Mesothelial cell of epicardium (in vitro differentiated cells): Measurements from ENCODE around the gene SNX3. TPM values are rescaled to one million over a fixed set of nuclear protein-coding genes. Genes with fewer than 3 reads are reported as not detected.
A peak's percentile ranks its signal among the peaks of the same experiment; 100 is the strongest.
"Not testable (repeated sequence)": the region's sequence is repeated elsewhere in the genome, so short reads cannot be mapped to it uniquely, and the experiment has no call there.

Source experiments
- DNase-seq, 2 experiments: peaks; one replicate each; pipeline ENCODE4 v3.0.0; 2021; ENCODE audit warnings: low spot score in 2 of 2; ENCODE audit not compliant: unreplicated experiment in 2 of 2
- H3K27ac Mint-ChIP-seq: 2 replicates; pipeline ENCODE4 v1.8.0; 2021; ENCODE audit warnings: mixed read lengths
- H3K27me3 Mint-ChIP-seq: 2 replicates; pipeline ENCODE4 v1.8.0; 2021; ENCODE audit warnings: low read depth, mixed read lengths
- H3K36me3 Mint-ChIP-seq: 2 replicates; pipeline ENCODE4 v1.8.0; 2021; ENCODE audit warnings: mixed read lengths
- H3K4me1 Mint-ChIP-seq: 2 replicates; pipeline ENCODE4 v1.8.0; 2021; ENCODE audit warnings: mixed read lengths
- H3K4me3 Mint-ChIP-seq: 2 replicates; pipeline ENCODE4 v1.8.0; 2021; ENCODE audit warnings: mild to moderate bottlenecking, moderate library complexity, mixed read lengths
- H3K9me3 Mint-ChIP-seq: 2 replicates; pipeline ENCODE4 v1.8.0; 2021; ENCODE audit warnings: mixed read lengths
- CTCF ChIP-seq: fragments of 200-600 bp; sonication (generic); IDR thresholded peaks from one replicate; pipeline ENCODE4 v1.5.0; 2021; ENCODE audit warnings: antibody characterized with exemption; ENCODE audit not compliant: unreplicated experiment
- total RNA-seq: library from RNA; stranded (reverse); gene quantifications from 3 replicates; pipeline ENCODE4 v1.2.1, GENCODE V29; 2021

Gene SNX3
- total RNA-seq, 1 donor from 2014 or later: 74.3 TPM

- H3K4me1 Mint-ChIP-seq: peaks cover 4% of the 10 kb centered on the region
- no peak overlapping the region for H3K27ac Mint-ChIP-seq
- no peak for DNase-seq
- no peak for TF ChIP-seq CTCF
- no peaks in the 10 kb centered on the region for H3K36me3 Mint-ChIP-seq
- peaks cover 3% of the 10 kb centered on the region for H3K9me3 Mint-ChIP-seq
- H3K27me3 Mint-ChIP-seq: no peaks in the 10 kb centered on the region
- no peak overlapping the region for H3K4me3 Mint-ChIP-seq
Measured at GRCh38 chr6:108274546-108274945, 13.7 kb upstream of the SNX3 start.

- H3K27me3 Mint-ChIP-seq: not testable (repeated sequence)
Measured at GRCh38 chr6:108269955-108270354, 9.1 kb upstream of the SNX3 start.

GRCh38 chr6:108268845-108269244 lies 8.0 kb upstream of the SNX3 start:
- Mint-ChIP-seq H3K4me3 (no peak overlapping the region), H3K4me1 (no peaks in the 10 kb centered on the region), H3K9me3 (peaks cover 3% of the 10 kb centered on the region), H3K27ac (no peak overlapping the region), H3K27me3 (no peaks in the 10 kb centered on the region), H3K36me3 (no peaks in the 10 kb centered on the region)
- no peak for DNase-seq
- TF ChIP-seq CTCF: no peak

More at GRCh38 chr6:108269955-108270354, 9.1 kb upstream of the SNX3 start:
- DNase-seq, H3K4me3 Mint-ChIP-seq, H3K36me3 Mint-ChIP-seq, H3K9me3 Mint-ChIP-seq, H3K27ac Mint-ChIP-seq, H3K4me1 Mint-ChIP-seq: not testable (repeated sequence)

GRCh38 chr6:108263371-108263770 lies 2.5 kb upstream of the SNX3 start:
- H3K36me3 Mint-ChIP-seq: no peaks in the 10 kb centered on the region
- no peak for DNase-seq
- no peak overlapping the region for H3K27ac Mint-ChIP-seq
- no peak overlapping the region for H3K4me3 Mint-ChIP-seq
- H3K4me1 Mint-ChIP-seq: peaks cover 11% of the 10 kb centered on the region
- TF ChIP-seq CTCF: no peak
- H3K9me3 Mint-ChIP-seq: no peaks in the 10 kb centered on the region
- H3K27me3 Mint-ChIP-seq: no peaks in the 10 kb centered on the region

- Mint-ChIP-seq H3K27ac (peak overlapping the region; percentile 89), H3K4me3 (peak overlapping the region; percentile 86), H3K36me3 (no peaks in the 10 kb centered on the region)
Measured at GRCh38 chr6:108260126-108260808, 573 bp downstream of the SNX3 start.

More at GRCh38 chr6:108260126-108260808, 573 bp downstream of the SNX3 start:
- TF ChIP-seq CTCF: no peak
- no peaks in the 10 kb centered on the region for H3K9me3 Mint-ChIP-seq
- no peaks in the 10 kb centered on the region for H3K27me3 Mint-ChIP-seq
- H3K4me1 Mint-ChIP-seq: peaks cover 16% of the 10 kb centered on the region
- DNase-seq: peak in 1 of 2 experiments; percentile 33
